Measurements from ENCODE around the gene DNAJC11.
A peak's percentile ranks its signal among the peaks of the same experiment; 100 is the strongest.
"Not testable (repeated sequence)": the region's sequence is repeated elsewhere in the genome, so short reads cannot be mapped to it uniquely, and the experiment has no call there.

DNAJC11 gene

GRCh38 chr1:6622396-6623152 lies 79.0 kb downstream of the DNAJC11 start:
- DNase-seq = no peak

DNA sequence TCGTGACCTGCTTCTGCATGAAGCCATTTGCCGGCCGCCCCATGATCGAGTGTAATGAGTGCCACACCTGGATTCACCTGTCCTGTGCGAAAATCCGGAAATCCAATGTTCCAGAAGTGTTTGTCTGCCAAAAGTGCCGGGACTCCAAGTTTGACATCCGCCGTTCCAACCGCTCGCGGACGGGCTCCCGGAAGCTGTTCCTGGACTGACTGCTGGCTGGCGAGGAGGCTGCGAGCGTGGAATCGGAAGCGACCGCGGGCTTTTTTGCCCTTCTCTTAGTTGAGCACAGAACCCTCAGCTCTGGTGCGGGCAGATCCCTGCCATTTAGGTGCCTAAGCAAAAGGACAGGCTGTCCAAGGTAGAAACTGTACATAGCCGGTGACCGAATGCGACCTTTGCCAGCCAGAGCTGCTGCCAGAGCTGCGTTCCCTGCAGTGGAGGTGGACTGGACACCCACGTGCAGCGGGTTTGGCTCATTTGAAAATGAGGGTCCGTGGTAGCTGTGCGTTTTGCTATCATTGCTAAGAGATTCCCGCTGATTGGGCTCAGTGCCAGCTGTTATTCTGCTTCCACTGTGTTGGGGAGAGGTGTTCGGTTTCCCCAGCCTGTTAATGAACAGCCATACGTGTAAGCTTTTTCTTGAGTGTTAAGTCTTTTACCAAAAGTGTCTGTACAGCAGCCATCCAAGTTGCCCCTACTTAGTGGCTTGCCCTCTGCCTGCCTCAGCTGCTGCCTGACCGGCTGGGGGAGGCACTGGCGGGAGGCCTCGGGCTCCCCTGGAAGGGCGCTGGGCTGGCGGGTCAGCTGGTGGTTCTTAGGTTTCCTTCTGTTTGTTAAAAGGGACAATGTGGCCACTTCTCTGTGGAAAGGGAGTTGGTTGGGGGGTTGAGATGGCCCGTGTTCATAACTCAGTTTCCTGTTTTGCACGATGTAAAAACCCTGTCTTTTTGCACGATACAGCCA lies 79.9 kb downstream of the DNAJC11 start:
- no peak for DNase-seq

DNA sequence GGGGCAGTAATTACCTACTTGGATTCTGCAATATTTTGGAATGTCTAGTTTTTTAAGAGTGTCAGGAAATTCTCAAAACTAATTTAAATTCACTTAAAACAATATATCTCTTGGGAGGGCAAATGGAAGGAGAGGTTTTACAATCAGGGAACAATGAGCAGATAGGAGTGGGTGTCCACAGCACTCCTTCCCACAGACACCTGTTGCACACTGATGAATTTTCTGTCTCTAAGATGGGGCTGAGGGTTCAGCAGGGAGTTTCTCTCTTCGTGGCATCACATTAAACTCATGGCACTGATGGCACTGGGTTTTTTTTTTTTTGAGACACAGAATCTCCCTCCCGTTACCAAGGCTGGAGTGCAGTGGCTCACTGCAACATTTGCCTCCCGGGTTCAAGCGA lies 82.6 kb downstream of the DNAJC11 start:
- DNase-seq = no peak

DNA sequence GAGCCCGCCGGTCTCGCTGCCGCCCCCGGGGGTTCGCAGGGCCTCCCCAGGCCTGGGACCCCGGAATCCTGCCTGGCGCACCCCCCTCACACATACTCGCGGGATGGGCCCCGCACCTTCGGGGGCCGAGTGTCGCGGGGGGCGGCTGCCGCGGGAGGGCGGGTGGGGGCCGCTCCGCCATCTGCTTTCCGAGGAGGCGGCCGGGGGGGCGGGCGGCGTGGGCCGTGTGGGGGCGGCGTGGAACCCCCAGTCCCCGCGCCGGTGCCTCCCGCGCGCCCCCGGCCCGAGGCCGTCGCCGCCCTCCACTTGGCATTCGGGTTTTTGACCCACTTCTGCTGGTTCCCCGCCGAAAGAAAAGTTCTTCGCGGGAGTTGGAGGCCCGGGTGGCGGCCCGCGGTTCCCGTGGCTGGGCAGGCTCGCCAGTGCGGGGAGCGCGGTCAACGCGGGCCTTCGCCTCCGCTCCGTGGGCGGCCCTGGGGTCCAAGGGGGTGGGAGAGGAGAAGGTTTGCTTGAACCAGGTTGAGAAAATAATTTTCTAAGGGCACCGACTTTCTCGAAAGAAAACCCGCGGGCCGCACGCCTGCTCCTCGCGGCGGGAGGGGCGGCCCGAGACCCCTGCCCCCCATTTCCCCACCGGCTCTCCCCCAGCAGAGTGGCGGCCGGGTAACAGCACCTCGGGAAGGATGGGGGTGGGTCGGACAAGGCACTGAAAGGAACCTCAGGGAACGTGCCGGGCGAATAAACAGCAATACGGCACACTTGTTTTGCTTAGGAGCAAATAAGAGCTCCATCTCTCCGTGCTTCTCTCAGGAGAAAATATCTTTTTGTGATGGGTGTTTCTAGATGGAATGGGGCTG lies 86.5 kb downstream of the DNAJC11 start:
- peak; percentile 40 for DNase-seq

GRCh38 chr1:6614019-6614928 lies 87.3 kb downstream of the DNAJC11 start:
- peak; percentile 71 for DNase-seq

- DNase-seq = peak; percentile 100
Observed at GRCh38 chr1:6613361-6614018, 88.1 kb downstream of the DNAJC11 start, which contains the start of gene PHF13. Gene PHF13, plus strand, starts transcription at chr1:6613731. Its CDS starts 336 bp downstream, at chr1:6614067.

- DNase-seq = no peak
Observed at GRCh38 chr1:6612641-6613360, 88.8 kb downstream of the DNAJC11 start.

DNA sequence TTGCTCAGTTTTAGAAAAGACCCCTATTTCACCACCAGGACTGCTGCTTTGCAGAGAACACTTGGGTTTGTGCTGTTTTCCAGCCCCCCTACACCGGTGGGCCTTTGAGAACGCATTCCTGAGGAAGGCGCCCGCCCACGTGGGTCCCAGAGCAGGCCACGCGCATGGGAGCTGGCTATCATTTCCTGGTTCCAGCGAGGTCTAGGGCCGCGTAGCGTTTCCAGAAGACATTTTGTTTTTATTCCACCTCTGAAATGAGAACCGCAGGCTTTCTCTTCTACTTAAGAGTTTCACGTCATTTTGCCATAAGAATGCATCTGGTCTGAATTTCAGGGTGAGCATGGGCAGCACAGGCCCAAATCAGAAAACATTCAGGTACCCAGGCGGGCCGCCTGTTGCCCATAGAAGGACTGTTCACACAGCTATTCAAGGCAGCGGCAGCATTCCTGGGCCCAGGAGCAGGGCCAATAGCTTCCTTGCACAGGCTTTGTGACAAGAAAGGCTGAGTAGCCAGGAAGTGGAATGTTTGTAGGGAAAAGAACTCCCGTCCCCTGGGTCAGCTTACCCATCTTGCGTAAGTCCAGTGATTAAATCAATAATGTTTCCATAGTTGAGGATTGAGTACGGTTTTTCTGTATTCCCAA lies 97.6 kb downstream of the DNAJC11 start:
- DNase-seq = no peak

DNA sequence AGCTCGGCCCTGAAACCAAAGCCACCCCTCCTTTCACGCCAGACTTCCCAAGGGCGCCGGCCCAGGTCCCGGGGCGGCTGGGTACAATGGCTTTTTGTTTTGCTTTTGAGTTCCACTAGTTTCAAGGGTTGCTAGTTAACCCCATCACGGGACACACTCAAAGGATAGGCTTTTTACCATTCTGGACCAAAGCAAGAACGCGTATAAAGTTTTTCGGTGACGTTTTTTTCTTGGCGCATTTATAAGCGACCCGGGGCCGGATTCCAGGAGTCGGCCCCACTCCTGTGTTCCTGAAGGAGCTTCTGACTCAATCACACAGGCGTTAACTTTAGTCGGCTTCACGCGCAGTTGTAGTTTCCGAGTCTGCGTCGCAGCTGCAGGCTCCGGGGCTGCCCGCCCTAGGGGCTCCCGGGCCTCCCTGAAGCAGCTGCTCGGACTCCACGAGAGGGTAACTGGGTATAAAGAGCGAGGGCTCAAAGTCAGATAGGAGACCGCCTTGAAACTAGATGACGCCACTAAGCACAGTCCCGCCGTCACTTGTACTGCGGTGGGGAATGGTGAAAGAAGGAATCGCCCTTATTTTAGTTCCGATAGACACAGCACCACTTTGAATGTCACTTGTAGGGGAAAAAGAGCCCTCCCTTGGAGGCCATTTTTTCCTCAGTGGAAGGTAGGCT lies 98.2 kb downstream of the DNAJC11 start:
- DNase-seq = peak; percentile 49

DNA sequence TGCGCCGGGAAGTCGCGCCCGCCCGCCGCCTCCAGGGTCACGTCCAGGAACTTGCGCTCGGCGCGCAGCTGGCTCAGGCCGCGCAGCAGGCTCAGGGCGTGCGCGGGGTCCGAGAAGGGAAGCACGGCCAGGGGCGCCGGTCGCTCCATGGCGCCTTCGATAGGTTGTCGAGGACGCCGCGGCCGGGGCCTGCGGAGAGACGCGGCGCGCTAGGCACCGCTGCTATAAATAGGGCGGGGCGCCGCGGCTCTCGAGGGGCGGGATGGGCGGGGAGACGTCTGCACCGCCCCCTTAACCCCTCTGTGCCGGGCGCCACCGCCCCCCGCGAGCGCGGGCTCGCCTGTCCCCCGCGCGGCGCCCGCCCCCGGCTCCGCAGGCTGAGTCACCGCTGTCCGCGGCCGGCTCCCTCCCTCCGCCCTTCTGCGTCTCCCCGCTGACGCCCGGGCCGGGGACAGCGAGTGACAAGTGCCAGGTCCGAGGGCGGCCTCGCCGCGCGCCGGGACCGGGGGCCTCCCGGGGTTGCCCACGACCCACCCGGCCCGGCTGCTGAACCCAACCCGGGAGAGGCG lies 98.9 kb downstream of the DNAJC11 start, which contains the start of gene KLHL21:
KLHL21 (minus strand) TSS at position 201 of the 569 bp plus-strand sequence; CDS start at position 149, 52 bp downstream.
- peak; percentile 92 for DNase-seq

- DNase-seq = peak; percentile 38
Observed at GRCh38 chr1:6601923-6602668, 99.5 kb downstream of the DNAJC11 start.

GRCh38 chr1:6601049-6601922 lies 100.3 kb downstream of the DNAJC11 start:
- peak; percentile 81 for DNase-seq

- no peak for DNase-seq
Observed at GRCh38 chr1:6600410-6601048, 101.1 kb downstream of the DNAJC11 start.

DNA sequence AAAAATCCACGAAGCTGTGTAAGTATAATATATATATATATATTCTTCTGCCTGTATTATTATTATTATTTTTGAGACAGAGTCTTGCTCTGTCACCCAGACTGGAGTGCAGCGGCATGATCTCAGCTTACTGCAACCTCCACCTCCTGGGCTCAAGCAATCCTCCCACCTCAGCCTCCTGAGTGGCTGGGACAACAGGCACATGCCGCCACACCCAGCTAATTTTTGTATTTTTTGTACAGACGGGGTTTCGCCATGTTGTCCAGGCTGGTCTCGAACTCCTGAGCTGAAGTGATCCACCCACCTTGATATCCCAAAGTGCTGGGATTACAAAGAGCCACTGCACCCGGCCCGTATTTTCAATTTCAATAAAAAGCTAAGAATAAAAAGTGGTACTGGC lies 101.6 kb downstream of the DNAJC11 start:
- not testable (repeated sequence) for DNase-seq

GRCh38 chr1:6599141-6599975 lies 102.3 kb downstream of the DNAJC11 start:
- DNase-seq = peak; percentile 74

DNA sequence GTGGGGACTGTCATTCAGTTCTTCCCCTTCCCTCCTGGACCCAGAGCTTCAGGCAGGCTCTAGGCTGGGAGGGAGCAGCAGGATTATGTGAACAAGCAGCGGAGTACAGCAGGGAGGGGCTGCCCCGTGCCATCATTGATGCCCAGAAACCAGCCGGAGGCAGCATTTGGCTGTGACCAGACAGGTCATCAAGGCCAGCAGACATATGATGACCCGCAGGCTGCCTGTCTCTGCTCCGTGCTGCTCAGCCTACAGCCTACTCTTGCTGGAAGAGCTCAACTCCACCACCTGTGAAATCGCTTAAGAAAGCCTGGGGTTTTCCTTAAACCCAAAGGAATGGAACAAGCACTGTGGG lies 103.9 kb downstream of the DNAJC11 start:
- DNase-seq = no peak

All from activated CD8-positive, alpha-beta memory T cell treated with anti-CD3 and anti-CD28 coated beads, Interleukin-2, amount 50 U/mL, for 4 hours (primary cell).